ENCODE results near the gene SPEG.

SPEG gene

GRCh38 chr2:219446101-219446504 lies 11.5 kb downstream of the SPEG start:
- no peak for DNase-seq

- DNase-seq: no peak
Observed at GRCh38 chr2:219446689-219447088, 12.0 kb downstream of the SPEG start.

GRCh38 chr2:219447242-219448098 lies 12.8 kb downstream of the SPEG start:
- DNase-seq: no peak

- no peak for DNase-seq
Observed at GRCh38 chr2:219448099-219448775, 13.6 kb downstream of the SPEG start.

- DNase-seq: no peak
Observed at GRCh38 chr2:219448776-219449341, 14.2 kb downstream of the SPEG start.

- no peak for DNase-seq
Observed at GRCh38 chr2:219449609-219450008, 15.0 kb downstream of the SPEG start.

GRCh38 chr2:219451661-219452360 lies 17.2 kb downstream of the SPEG start:
- no peak for DNase-seq

- DNase-seq: no peak
Observed at GRCh38 chr2:219452361-219453317, 18.0 kb downstream of the SPEG start.

- DNase-seq: no peak
Observed at GRCh38 chr2:219453671-219454590, 19.3 kb downstream of the SPEG start.

GRCh38 chr2:219455581-219455980 lies 20.9 kb downstream of the SPEG start:
- no peak for DNase-seq

- DNase-seq: peak; percentile 52
Observed at GRCh38 chr2:219457784-219458369, 23.2 kb downstream of the SPEG start.

GRCh38 chr2:219458996-219459395 lies 24.4 kb downstream of the SPEG start:
- DNase-seq: no peak

GRCh38 chr2:219459460-219460311 lies 25.0 kb downstream of the SPEG start:
- DNase-seq: peak; percentile 30

- no peak for DNase-seq
Observed at GRCh38 chr2:219460424-219460926, 25.8 kb downstream of the SPEG start.

GRCh38 chr2:219461047-219461514 lies 26.4 kb downstream of the SPEG start:
- DNase-seq: no peak

- DNase-seq: no peak
Observed at GRCh38 chr2:219461669-219462068, 27.0 kb downstream of the SPEG start.

GRCh38 chr2:219462349-219462748 lies 27.7 kb downstream of the SPEG start:
- DNase-seq: no peak

- no peak for DNase-seq
Observed at GRCh38 chr2:219464286-219465032, 29.8 kb downstream of the SPEG start.
